SU-DHL-6 (cell line): ENCODE results near the gene STARD9.

Experiments
- H2AFZ ChIP-seq: fragments of 200-600 bp; sonication (generic); 2 replicates; pipeline ENCODE4 v1.6.1; 2014; ENCODE audit warnings: low read depth, mild to moderate bottlenecking, moderate library complexity, mixed read lengths, antibody characterized with exemption, low read length; ENCODE audit not compliant: severe bottlenecking
- H3F3A ChIP-seq: fragments of 200-600 bp; shearing (Covaris generic); 2 replicates; pipeline ENCODE4 v1.6.0; 2016; ENCODE audit warnings: antibody characterized with exemption, mild to moderate bottlenecking; ENCODE audit not compliant: insufficient read depth
- H3K27ac ChIP-seq: fragments of 200-600 bp; sonication (generic); 2 replicates; pipeline ENCODE4 v1.5.1; 2016; ENCODE audit warnings: low read depth, mild to moderate bottlenecking, low read length, moderate library complexity, mixed read lengths
- H3K27me3 ChIP-seq: fragments of 200-600 bp; sonication (generic), shearing (Covaris generic); 2 replicates; pipeline ENCODE4 v1.6.0; 2014; ENCODE audit warnings: mild to moderate bottlenecking, low read length
- H3K36me3 ChIP-seq: fragments of 200-600 bp; sonication (generic); 2 replicates; pipeline ENCODE4 v1.6.1; 2014; ENCODE audit warnings: mild to moderate bottlenecking, low read length, mixed read lengths
- H3K4me2 ChIP-seq: fragments of 300-600, 200-600 bp; shearing (Covaris generic), sonication (generic); 2 replicates; pipeline ENCODE4 v1.6.0; 2014; ENCODE audit warnings: low read length, low read depth, mild to moderate bottlenecking; ENCODE audit not compliant: poor library complexity, severe bottlenecking
- H3K4me3 ChIP-seq: fragments of 200-600 bp; sonication (generic); 2 replicates; pipeline ENCODE4 v1.5.1; 2014; ENCODE audit warnings: antibody characterized with exemption, low read length, mild to moderate bottlenecking, mixed read lengths; ENCODE audit not compliant: insufficient read depth, poor library complexity, severe bottlenecking
- H3K79me2 ChIP-seq: fragments of 200-600 bp; sonication (generic); 2 replicates; pipeline ENCODE4 v1.6.1; 2014; ENCODE audit warnings: mild to moderate bottlenecking, low read length, moderate library complexity; ENCODE audit not compliant: insufficient read depth
- H3K9ac ChIP-seq: fragments of 200-600 bp; sonication (generic); 2 replicates; pipeline ENCODE4 v1.7.0; 2014; ENCODE audit warnings: mild to moderate bottlenecking, low read length
- H3K9me2 ChIP-seq: fragments of 200-600 bp; sonication (generic); replicated peaks from 2 replicates; pipeline ENCODE4 v1.6.1; 2014; ENCODE audit warnings: low read length; ENCODE audit not compliant: insufficient read depth
- H3K9me3 ChIP-seq: fragments of 200-600 bp; sonication (generic); 2 replicates; pipeline ENCODE4 v1.6.1; 2014; ENCODE audit warnings: low read length, mixed read lengths; ENCODE audit not compliant: insufficient read depth
- H4K20me1 ChIP-seq: fragments of 200-600 bp; sonication (generic); 2 replicates; pipeline ENCODE4 v1.6.1; 2014; ENCODE audit warnings: low read depth, mild to moderate bottlenecking, antibody characterized with exemption, low read length, moderate library complexity, mixed read lengths
- CTCF ChIP-seq: fragments of 200-600 bp; sonication (generic); IDR thresholded peaks from one replicate; pipeline ENCODE4 v1.5.1; 2017; ENCODE audit warnings: antibody characterized with exemption, mild to moderate bottlenecking, low read length, moderate library complexity; ENCODE audit not compliant: insufficient read depth, poor library complexity, severe bottlenecking
- EZH2phosphoT487 ChIP-seq: fragments of 200-600 bp; sonication (generic), shearing (Covaris generic); conservative IDR thresholded peaks from 2 replicates; pipeline ENCODE4 v1.6.1; 2018; ENCODE audit warnings: mild to moderate bottlenecking, antibody characterized with exemption, low read length, moderate library complexity, mixed read lengths

Gene STARD9

GRCh38 chr15:42621996-42622925, 46.9 kb downstream of the STARD9 start:
- Histone ChIP-seq H3K27me3 (no peaks in the 10 kb centered on the region), H2AFZ (no peak overlapping the region), H3K9ac (no peak overlapping the region), H3K79me2 (no peaks in the 10 kb centered on the region), H4K20me1 (no peaks in the 10 kb centered on the region), H3F3A (no peaks in the 10 kb centered on the region), H3K36me3 (no peaks in the 10 kb centered on the region), H3K27ac (no peak overlapping the region), H3K9me3 (no peaks in the 10 kb centered on the region), H3K4me3 (no peak overlapping the region), H3K4me2 (no peak overlapping the region), H3K9me2 (no peaks in the 10 kb centered on the region)
- no peak for TF ChIP-seq CTCF
- TF ChIP-seq EZH2phosphoT487: no peak

- H3K79me2 ChIP-seq: no peaks in the 10 kb centered on the region
- no peaks in the 10 kb centered on the region for H3K36me3 ChIP-seq
- no peaks in the 10 kb centered on the region for H3K27me3 ChIP-seq
- no peak overlapping the region for H3K4me3 ChIP-seq
- TF ChIP-seq CTCF: no peak
- TF ChIP-seq EZH2phosphoT487: no peak
- no peak overlapping the region for H3K4me2 ChIP-seq
- no peaks in the 10 kb centered on the region for H3K9me3 ChIP-seq
- no peaks in the 10 kb centered on the region for H4K20me1 ChIP-seq
- no peaks in the 10 kb centered on the region for H3K9me2 ChIP-seq
- H3K9ac ChIP-seq: no peak overlapping the region
- no peaks in the 10 kb centered on the region for H3F3A ChIP-seq
- H3K27ac ChIP-seq: no peak overlapping the region
- no peak overlapping the region for H2AFZ ChIP-seq
Measured at GRCh38 chr15:42623951-42624350, 48.5 kb downstream of the STARD9 start.

- Histone ChIP-seq H3K27me3 (no peaks in the 10 kb centered on the region), H3K9me3 (no peaks in the 10 kb centered on the region), H3K36me3 (no peaks in the 10 kb centered on the region), H3K79me2 (no peaks in the 10 kb centered on the region), H4K20me1 (no peaks in the 10 kb centered on the region), H3K27ac (no peak overlapping the region), H3K9me2 (no peaks in the 10 kb centered on the region), H3K4me3 (no peak overlapping the region), H3F3A (no peaks in the 10 kb centered on the region; the same call in 1 of the 2 replicates), H3K9ac (no peak overlapping the region), H3K4me2 (no peak overlapping the region), H2AFZ (no peak overlapping the region)
- TF ChIP-seq EZH2phosphoT487 (no peak), CTCF (no peak)
Measured at GRCh38 chr15:42627485-42627884, 52.1 kb downstream of the STARD9 start.
